Muscle layer of duodenum (tissue), 2 donors: ENCODE measurements around the gene PTER.

ENCODE experiments used
- H3K27ac ChIP-seq: one replicate; pipeline ENCODE4 v1.7.0; 2013; ENCODE audit warnings: mild to moderate bottlenecking, low read length
- H3K27me3 ChIP-seq: one replicate; pipeline ENCODE4 v1.7.0; 2013; ENCODE audit warnings: low read depth, mild to moderate bottlenecking, control low read depth, low read length
- H3K36me3 ChIP-seq, 2 donors: one replicate each; pipeline ENCODE4 v1.7.0; 2013; ENCODE audit warnings: low read length in 2 of 2, control low read depth in 1 of 2, mild to moderate bottlenecking in 1 of 2; ENCODE audit not compliant: insufficient read depth in 2 of 2, control insufficient read depth in 1 of 2
- H3K4me1 ChIP-seq, 2 donors: one replicate each; pipeline ENCODE4 v1.7.0; 2013; ENCODE audit warnings: low read length in 2 of 2, mild to moderate bottlenecking in 2 of 2, control low read depth in 1 of 2, moderate library complexity in 1 of 2; ENCODE audit not compliant: insufficient read depth in 2 of 2, control insufficient read depth in 1 of 2
- H3K4me3 ChIP-seq, 2 donors: one replicate each; pipeline ENCODE4 v1.7.0; 2013; ENCODE audit warnings: low read length in 2 of 2, low read depth in 1 of 2, mild to moderate bottlenecking in 1 of 2
- H3K9me3 ChIP-seq, 2 donors: one replicate each; pipeline ENCODE4 v1.7.0; 2013; ENCODE audit warnings: low read length in 2 of 2, control low read depth in 1 of 2, mild to moderate bottlenecking in 1 of 2; ENCODE audit not compliant: control insufficient read depth in 1 of 2
- donor health status: healthy.

Gene PTER

GRCh38 chr10:16439295-16439694, 2.5 kb downstream of the PTER start:
- H3K9me3 ChIP-seq: no peaks in the 10 kb centered on the region
- H3K4me3 ChIP-seq: no peak overlapping the region
- H3K27me3 ChIP-seq: no peaks in the 10 kb centered on the region
- H3K27ac ChIP-seq: no peak overlapping the region
- peaks cover 0 to 3% of the 10 kb centered on the region in 2 donors for H3K36me3 ChIP-seq
- H3K4me1 ChIP-seq: peaks cover 0 to 6% of the 10 kb centered on the region in 2 donors

GRCh38 chr10:16440396-16441133, 3.8 kb downstream of the PTER start:
- no peak overlapping the region for H3K27ac ChIP-seq
- H3K4me1 ChIP-seq: peaks cover 0 to 6% of the 10 kb centered on the region in 2 donors
- no peaks in the 10 kb centered on the region for H3K27me3 ChIP-seq
- peaks cover 0 to 4% of the 10 kb centered on the region in 2 donors for H3K36me3 ChIP-seq
- H3K9me3 ChIP-seq: no peaks in the 10 kb centered on the region
- H3K4me3 ChIP-seq: peak overlapping the region in 1 of 2 donors; percentile 8

- Histone ChIP-seq H3K36me3 (peaks cover 0 to 4% of the 10 kb centered on the region in 2 donors), H3K27ac (no peak overlapping the region), H3K9me3 (no peaks in the 10 kb centered on the region), H3K4me1 (peaks cover 0 to 6% of the 10 kb centered on the region in 2 donors), H3K4me3 (no peak overlapping the region), H3K27me3 (no peaks in the 10 kb centered on the region)
Observed at GRCh38 chr10:16441173-16441840, 4.5 kb downstream of the PTER start.

GRCh38 chr10:16442914-16443313, 6.1 kb downstream of the PTER start:
- H3K27ac ChIP-seq: no peak overlapping the region
- H3K9me3 ChIP-seq: no peaks in the 10 kb centered on the region
- no peak overlapping the region for H3K4me3 ChIP-seq
- H3K4me1 ChIP-seq: peaks cover 0 to 6% of the 10 kb centered on the region in 2 donors
- H3K27me3 ChIP-seq: no peaks in the 10 kb centered on the region
- H3K36me3 ChIP-seq: peaks cover 0 to 4% of the 10 kb centered on the region in 2 donors

GRCh38 chr10:16445770-16446469, 9.1 kb downstream of the PTER start:
- Histone ChIP-seq H3K9me3 (no peaks in the 10 kb centered on the region), H3K27me3 (no peaks in the 10 kb centered on the region)

GRCh38 chr10:16449454-16449853, 12.6 kb downstream of the PTER start:
- H3K27me3 ChIP-seq: no peaks in the 10 kb centered on the region
- no peak overlapping the region for H3K4me3 ChIP-seq
- no peak overlapping the region for H3K27ac ChIP-seq

More at GRCh38 chr10:16445770-16446469, 9.1 kb downstream of the PTER start:
- H3K27ac ChIP-seq: no peak overlapping the region
- H3K4me1 ChIP-seq: no peaks in the 10 kb centered on the region
- H3K36me3 ChIP-seq: peaks cover 0 to 4% of the 10 kb centered on the region in 2 donors
- no peak overlapping the region for H3K4me3 ChIP-seq

GRCh38 chr10:16458166-16458955, 21.6 kb downstream of the PTER start:
- Histone ChIP-seq H3K9me3 (no peaks in the 10 kb centered on the region), H3K4me3 (no peak overlapping the region), H3K27ac (no peak overlapping the region)

More at GRCh38 chr10:16449454-16449853, 12.6 kb downstream of the PTER start:
- Histone ChIP-seq H3K36me3 (no peaks in the 10 kb centered on the region), H3K4me1 (no peaks in the 10 kb centered on the region), H3K9me3 (no peaks in the 10 kb centered on the region)

GRCh38 chr10:16459423-16459939, 22.7 kb downstream of the PTER start:
- Histone ChIP-seq H3K9me3 (no peaks in the 10 kb centered on the region), H3K4me3 (no peak overlapping the region), H3K36me3 (no peaks in the 10 kb centered on the region), H3K4me1 (no peaks in the 10 kb centered on the region), H3K27me3 (no peaks in the 10 kb centered on the region), H3K27ac (no peak overlapping the region)

More at GRCh38 chr10:16458166-16458955, 21.6 kb downstream of the PTER start:
- Histone ChIP-seq H3K27me3 (no peaks in the 10 kb centered on the region), H3K36me3 (no peaks in the 10 kb centered on the region), H3K4me1 (no peaks in the 10 kb centered on the region)

- H3K4me1 ChIP-seq: no peaks in the 10 kb centered on the region
- H3K36me3 ChIP-seq: no peaks in the 10 kb centered on the region
- H3K27me3 ChIP-seq: no peaks in the 10 kb centered on the region
- H3K27ac ChIP-seq: no peak overlapping the region
- H3K4me3 ChIP-seq: no peak overlapping the region
- no peaks in the 10 kb centered on the region for H3K9me3 ChIP-seq
Observed at GRCh38 chr10:16466001-16466400, 29.2 kb downstream of the PTER start.

- no peaks in the 10 kb centered on the region for H3K36me3 ChIP-seq
- no peak overlapping the region for H3K4me3 ChIP-seq
- H3K4me1 ChIP-seq: no peaks in the 10 kb centered on the region
- H3K27ac ChIP-seq: no peak overlapping the region
- no peaks in the 10 kb centered on the region for H3K9me3 ChIP-seq
- H3K27me3 ChIP-seq: no peaks in the 10 kb centered on the region
Observed at GRCh38 chr10:16470747-16471146, 33.9 kb downstream of the PTER start.
